GM12891 (cell line): ENCODE measurements around the gene NUDT14.

Experiments
- DNase-seq: peaks from one replicate; pipeline ENCODE4 v3.0.0; 2011; ENCODE audit warnings: low spot score; ENCODE audit not compliant: insufficient read length
- FAIRE-seq: peaks from 2 replicates; lab custom pipeline; 2011; peaks lifted over from hg19 to GRCh38; lab: Jason Lieb, UNC
- PAX5 ChIP-seq: IDR thresholded peaks from 2 replicates; pipeline ENCODE4 v1.6.1; 2011; ENCODE audit warnings: low read length, moderate library complexity, mild to moderate bottlenecking; ENCODE audit not compliant: insufficient read depth, severe bottlenecking
- POLR2A ChIP-seq: IDR thresholded peaks from 2 replicates; pipeline ENCODE4 v1.6.1; 2011; ENCODE audit warnings: low read depth, low read length, control low read depth
- POLR2AphosphoS5 ChIP-seq: IDR thresholded peaks from 2 replicates; pipeline ENCODE4 v1.6.1; 2011; ENCODE audit warnings: low read depth, low read length, control low read depth
- POU2F2 ChIP-seq: IDR thresholded peaks from 2 replicates; pipeline ENCODE4 v1.6.1; 2011; ENCODE audit warnings: low read depth, mild to moderate bottlenecking, control low read depth, low read length, moderate library complexity
- SPI1 ChIP-seq: IDR thresholded peaks from 2 replicates; pipeline ENCODE4 v1.6.1; 2011; ENCODE audit warnings: low read depth, low read length, control low read depth
- TAF1 ChIP-seq: IDR thresholded peaks from 2 replicates; pipeline ENCODE4 v1.6.1; 2011; ENCODE audit warnings: low read depth, low read length, control low read depth

The NUDT14 gene

GRCh38 chr14:105212541-105213300, 31.6 kb upstream of the NUDT14 start:
- FAIRE-seq (no peak), DNase-seq (no peak)

GRCh38 chr14:105211758-105212089, 30.6 kb upstream of the NUDT14 start:
- no peak for TF ChIP-seq POLR2AphosphoS5
- TF ChIP-seq TAF1: no peak
- no peak for TF ChIP-seq SPI1
- no peak for TF ChIP-seq POLR2A
- TF ChIP-seq POU2F2: no peak
- TF ChIP-seq PAX5: no peak
- no peak for FAIRE-seq
- no peak for DNase-seq

More at GRCh38 chr14:105212541-105213300, 31.6 kb upstream of the NUDT14 start:
- TF ChIP-seq SPI1 (no peak), POLR2A (no peak), TAF1 (no peak), PAX5 (no peak), POU2F2 (no peak), POLR2AphosphoS5 (no peak)

GRCh38 chr14:105211086-105211757, 30.1 kb upstream of the NUDT14 start:
- no peak for FAIRE-seq
- DNase-seq: no peak
- TF ChIP-seq TAF1 (no peak), POLR2AphosphoS5 (no peak)

DNA sequence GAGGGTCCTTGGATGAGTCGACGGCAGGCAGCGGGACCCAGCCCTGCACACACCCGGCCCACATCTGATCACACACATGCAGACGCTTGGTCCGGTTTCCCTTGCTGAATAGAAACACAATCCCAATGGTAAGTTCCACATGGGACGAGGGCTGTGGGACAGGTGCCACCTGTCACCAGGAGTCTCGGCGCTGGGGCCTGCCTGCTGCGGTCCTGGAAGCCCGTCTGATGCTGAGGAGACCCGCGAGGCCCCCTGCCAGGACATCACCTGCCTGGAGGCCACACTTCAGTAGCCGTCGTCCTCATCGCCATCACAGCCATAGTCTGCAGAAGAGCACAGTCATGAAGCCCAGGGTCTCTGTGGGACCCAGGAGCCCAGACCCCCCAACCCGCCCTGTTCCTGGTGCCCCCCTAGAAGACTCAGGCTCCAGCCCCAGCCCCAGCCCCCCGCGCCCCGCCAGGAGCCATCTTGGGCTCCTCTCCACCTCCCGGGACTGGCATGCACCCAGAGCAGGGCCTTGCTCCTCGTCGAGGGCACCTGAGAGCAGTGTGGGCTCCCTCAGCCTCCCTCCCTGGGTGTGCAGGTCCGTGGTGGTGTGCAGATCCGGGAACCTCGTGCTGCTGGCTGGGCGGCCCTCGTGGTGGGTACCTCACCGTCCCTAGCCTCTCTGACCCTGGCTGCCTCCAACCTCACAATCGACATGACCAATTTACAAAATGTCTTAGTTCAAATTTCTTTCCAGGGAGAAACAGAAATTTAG, 29.3 kb upstream of the NUDT14 start:
- no peak for FAIRE-seq
- no peak for TF ChIP-seq POU2F2
- TF ChIP-seq POLR2A: no peak
- no peak for TF ChIP-seq SPI1
- no peak for TF ChIP-seq TAF1
- TF ChIP-seq POLR2AphosphoS5: no peak
- no peak for TF ChIP-seq PAX5

GRCh38 chr14:105209646-105210045, 28.5 kb upstream of the NUDT14 start:
- FAIRE-seq (no peak), DNase-seq (no peak)
- TF ChIP-seq POLR2A: no peak
- no peak for TF ChIP-seq PAX5
- TF ChIP-seq TAF1: no peak
- TF ChIP-seq POLR2AphosphoS5: no peak
- TF ChIP-seq SPI1: no peak
- no peak for TF ChIP-seq POU2F2

More for the DNA sequence above, 29.3 kb upstream of the NUDT14 start:
- DNase-seq: no peak

- FAIRE-seq: no peak
Measured at GRCh38 chr14:105209091-105209490, 28.0 kb upstream of the NUDT14 start.

GRCh38 chr14:105208738-105209075, 27.6 kb upstream of the NUDT14 start:
- no peak for FAIRE-seq
- no peak for DNase-seq
- TF ChIP-seq SPI1 (no peak), TAF1 (no peak), POLR2A (no peak), PAX5 (no peak), POLR2AphosphoS5 (no peak), POU2F2 (no peak)

More at GRCh38 chr14:105209091-105209490, 28.0 kb upstream of the NUDT14 start:
- TF ChIP-seq POLR2AphosphoS5 (no peak), POU2F2 (no peak), TAF1 (no peak), SPI1 (no peak), PAX5 (no peak), POLR2A (no peak)
- no peak for DNase-seq

GRCh38 chr14:105207996-105208737, 27.1 kb upstream of the NUDT14 start:
- no peak for TF ChIP-seq POLR2AphosphoS5
- no peak for TF ChIP-seq POLR2A
- TF ChIP-seq SPI1: no peak
- TF ChIP-seq POU2F2: no peak
- no peak for TF ChIP-seq TAF1
- TF ChIP-seq PAX5: no peak
- DNase-seq (no peak), FAIRE-seq (no peak)

- DNase-seq: no peak
- FAIRE-seq: no peak
- TF ChIP-seq PAX5: no peak
- TF ChIP-seq POLR2A: no peak
- no peak for TF ChIP-seq POU2F2
- no peak for TF ChIP-seq SPI1
Measured at GRCh38 chr14:105207460-105207901, 26.4 kb upstream of the NUDT14 start.
